CD4-positive, alpha-beta T cell treated with Interleukin-17A for 4 hours (primary cell): ENCODE data around the gene TMOD2.

Source experiments
- DNase-seq: peaks from one replicate; pipeline ENCODE4 v3.0.0-alpha.2; 2020; ENCODE audit warnings: mixed read lengths

Gene TMOD2

DNA sequence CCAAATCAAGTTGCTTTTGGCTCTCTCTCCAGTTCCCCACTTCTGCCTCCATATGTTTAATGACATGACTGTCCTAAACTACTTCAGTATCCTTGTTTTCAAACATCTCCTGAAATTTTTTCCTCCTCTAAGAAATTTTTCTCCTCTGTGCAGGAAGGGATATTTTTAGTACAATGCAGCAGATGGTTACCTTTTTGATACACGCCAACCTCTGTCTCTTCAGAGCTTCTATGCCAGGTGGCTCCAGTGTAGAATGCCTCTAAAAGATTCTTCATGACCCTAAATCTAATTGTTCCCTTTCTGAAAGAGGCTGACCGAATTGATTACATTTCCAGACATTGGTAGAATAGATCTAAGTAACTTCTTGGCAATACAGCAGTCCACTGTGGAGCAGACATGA lies 111.7 kb downstream of the TMOD2 start:
- no peak for DNase-seq

DNA sequence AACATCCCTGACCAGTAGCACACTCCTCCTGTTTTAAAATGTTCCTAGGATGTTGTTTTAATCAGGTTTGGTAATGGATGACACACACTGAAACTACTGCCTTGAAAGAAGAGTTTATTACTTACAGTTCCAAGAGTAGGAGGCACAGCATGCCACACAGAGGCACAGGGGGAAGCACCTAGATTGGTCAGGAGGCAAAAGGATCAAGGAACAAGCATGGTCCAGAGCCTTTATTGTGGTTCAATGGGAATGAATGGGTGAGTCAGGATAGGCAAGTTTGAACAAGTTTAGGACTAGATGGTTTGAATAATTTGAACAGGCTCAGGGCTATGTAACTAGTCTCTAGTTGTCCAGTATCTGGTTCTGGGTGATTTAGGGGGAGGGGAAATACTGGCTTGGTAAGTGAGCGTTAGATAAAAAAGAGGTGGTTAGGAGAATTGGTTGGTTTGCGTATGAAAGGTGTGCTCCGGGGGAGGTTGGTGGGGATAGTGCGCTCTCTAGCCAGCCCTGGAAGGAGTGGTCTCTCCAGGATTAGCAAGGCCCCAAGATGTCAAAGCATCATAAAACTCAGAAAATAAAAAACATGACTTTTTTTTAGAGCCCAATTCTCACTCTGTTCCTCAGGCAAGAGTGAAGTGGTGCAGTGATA lies 113.1 kb downstream of the TMOD2 start:
- no peak for DNase-seq

DNA sequence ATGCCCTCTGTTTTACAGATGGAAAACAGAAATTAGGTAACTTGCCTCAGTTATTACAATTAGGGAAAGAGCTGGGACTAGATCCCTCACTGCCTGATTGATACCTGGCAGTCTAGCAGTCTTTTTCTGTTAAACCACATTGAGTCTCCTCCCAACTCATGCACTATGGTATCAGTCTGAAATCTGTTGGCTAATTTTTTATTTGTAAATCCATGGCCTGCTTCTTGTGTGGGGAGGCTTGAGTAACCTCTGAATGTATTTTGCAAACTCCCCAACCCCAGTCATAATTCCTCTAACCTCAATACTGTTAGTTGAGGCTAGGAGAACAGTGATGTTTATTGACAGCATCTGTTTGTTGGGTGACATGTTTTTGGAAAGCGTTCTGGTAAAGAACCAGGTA lies 113.9 kb downstream of the TMOD2 start:
- no peak for DNase-seq
